K562 (cell line): ENCODE data around the gene IRF9. TPM values are rescaled to one million over a fixed set of nuclear protein-coding genes. Genes with fewer than 3 reads are reported as not detected.

ENCODE experiments used
- GTF2B ChIP-seq: IDR thresholded peaks from 2 replicates; pipeline ENCODE4 v1.6.1; 2011; ENCODE audit not compliant: insufficient read length; ENCODE audit errors: extremely low read depth
- NCOR1 ChIP-seq: fragments of 450-650 bp; IDR thresholded peaks from 2 replicates; pipeline ENCODE4 v1.6.1; 2016; ENCODE audit warnings: mild to moderate bottlenecking, moderate library complexity
- OTX1 ChIP-seq: fragments of 450-650 bp; formaldehyde crosslinking; IDR thresholded peaks from 2 replicates; pipeline ENCODE4 v1.4.0; 2022; ENCODE audit warnings: mild to moderate bottlenecking
- POLR2AphosphoS5 ChIP-seq: IDR thresholded peaks from 2 replicates; pipeline ENCODE4 v1.6.1; 2011; ENCODE audit warnings: mild to moderate bottlenecking, low read depth, low read length, moderate library complexity; ENCODE audit not compliant: control insufficient read depth, insufficient read depth
- RBM14 ChIP-seq: fragments of 200-400 bp; formaldehyde crosslinking; IDR thresholded peaks from 2 replicates; pipeline ENCODE4 v1.6.1; 2018; ENCODE audit warnings: low read depth, mild to moderate bottlenecking, low read length, moderate library complexity, borderline replicate concordance; ENCODE audit not compliant: insufficient read depth
- RFX5 ChIP-seq: IDR thresholded peaks from 2 replicates; pipeline ENCODE4 v1.6.1; 2011; ENCODE audit warnings: low read depth, mild to moderate bottlenecking, improper control_type of control experiment, low read length
- ZNF592 ChIP-seq: fragments of 450-650 bp; IDR thresholded peaks from 2 replicates; pipeline ENCODE4 v1.6.1; 2017; ENCODE audit warnings: antibody characterized with exemption, mild to moderate bottlenecking
- polyA plus RNA-seq, 8 experiments: library from polyadenylated mRNA; depleted of rRNA in 4 of 8; stranded (reverse) in 5 of 8; unstranded in 3 of 8; fragments of >200 nt; fragmentation: Nextera tagmentation in 2 of 8; fragmentation: Illumina TruSeq in 1 of 8; extraction: Ambion mirVana in 2 of 8; extraction: Trizol in 1 of 8; gene quantifications; 2 replicates each; pipeline versions ENCODE4 v1.2.1 to v1.2.3, GENCODE V29; 2011 to 2014; ENCODE audit warnings: inconsistent platforms in 1 of 8, missing spikeins in 1 of 8
- total RNA-seq, 7 experiments: library from RNA; depleted of rRNA in 6 of 7; stranded (reverse); fragments of >200 nt in 6 of 7; fragmentation: Illumina TruSeq in 2 of 7; extraction: Trizol in 2 of 7; gene quantifications; 2 replicates each; pipeline versions ENCODE4 v1.2.1 to v1.2.3, GENCODE V29; 2011 to 2021; ENCODE audit warnings: low replicate concordance in 1 of 7
- TF ChIP-seq, protein P1 (sequence below), 3 experiments: IDR thresholded peaks in 2 of 3; conservative IDR thresholded peaks in 1 of 3; 2 replicates each; pipeline ENCODE4 v1.5.1; 2011 to 2012; ENCODE audit warnings: low read length in 3 of 3, mild to moderate bottlenecking in 3 of 3, control low read depth in 2 of 3, improper control_type of control experiment in 1 of 3, inconsistent platforms in 1 of 3, low read depth in 1 of 3, mixed read lengths in 1 of 3, moderate library complexity in 1 of 3; ENCODE audit not compliant: insufficient read depth in 2 of 3
- TF ChIP-seq, protein P2 (sequence below): sonication (generic); formaldehyde crosslinking; IDR thresholded peaks from 2 replicates; pipeline ENCODE4 v1.4.0; 2020; ENCODE audit warnings: mild to moderate bottlenecking, missing genetic modification reagents
- TF ChIP-seq, protein P3 (sequence below): sonication (generic); formaldehyde crosslinking; IDR thresholded peaks from 2 replicates; pipeline ENCODE4 v1.8.1; 2023; ENCODE audit warnings: missing genetic modification reagents, mild to moderate bottlenecking, borderline replicate concordance

The IRF9 gene
- total and polyA plus RNA-seq, 9 of the 15 experiments (the other 6 are each of a cell fraction or from before 2014, with no cell fraction given), result 0.79 to 14.8 (median 6.1) TPM

DNA sequence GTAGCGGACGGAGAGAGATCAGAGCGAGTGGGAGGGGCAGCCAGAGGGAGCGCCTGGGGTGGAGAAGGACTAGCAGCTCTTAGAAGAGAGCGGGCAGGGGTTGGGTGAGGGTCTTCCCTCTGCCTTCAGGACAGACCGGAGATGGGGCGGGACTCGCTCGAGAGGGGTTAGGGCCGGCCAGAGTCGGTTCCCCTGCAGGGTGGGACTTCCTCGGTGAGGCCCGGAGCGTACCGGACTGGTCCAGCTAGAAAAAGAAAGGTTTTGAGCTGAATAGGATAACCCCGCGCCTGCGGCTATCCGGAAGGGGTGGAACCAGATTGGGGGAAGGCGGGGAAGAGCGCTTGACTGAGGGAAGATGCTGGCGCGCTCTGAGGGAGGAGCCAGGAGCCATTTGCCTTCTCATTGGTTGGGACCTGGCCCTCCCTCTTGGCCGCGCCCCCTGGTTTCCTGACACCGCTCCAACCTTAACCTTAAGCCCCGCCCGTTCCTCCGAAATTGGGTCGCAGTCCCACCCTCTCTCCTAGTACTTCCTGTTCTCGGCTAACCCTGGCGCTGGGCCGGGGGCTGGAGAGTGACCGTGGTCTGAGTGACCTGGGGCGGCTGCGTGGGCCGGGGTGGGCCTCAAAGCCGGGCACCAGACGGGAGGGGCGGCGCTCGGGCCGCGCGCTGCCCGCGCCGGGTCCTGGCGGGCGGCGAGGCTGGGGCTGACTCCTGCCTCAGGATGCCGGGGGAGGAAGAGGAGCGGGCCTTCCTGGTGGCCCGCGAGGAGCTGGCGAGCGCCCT lies 13.9 kb upstream of the IRF9 start, which contains the start of gene RNF31 (continued):
- TF ChIP-seq ZNF592 (no peak), RFX5 (no peak), NCOR1 (no peak), POLR2AphosphoS5 (no peak), OTX1 (CRISPR knock-in tag) (no peak), GTF2B (no peak), RBM14 (no peak)
- TF ChIP-seq, protein P1, sequence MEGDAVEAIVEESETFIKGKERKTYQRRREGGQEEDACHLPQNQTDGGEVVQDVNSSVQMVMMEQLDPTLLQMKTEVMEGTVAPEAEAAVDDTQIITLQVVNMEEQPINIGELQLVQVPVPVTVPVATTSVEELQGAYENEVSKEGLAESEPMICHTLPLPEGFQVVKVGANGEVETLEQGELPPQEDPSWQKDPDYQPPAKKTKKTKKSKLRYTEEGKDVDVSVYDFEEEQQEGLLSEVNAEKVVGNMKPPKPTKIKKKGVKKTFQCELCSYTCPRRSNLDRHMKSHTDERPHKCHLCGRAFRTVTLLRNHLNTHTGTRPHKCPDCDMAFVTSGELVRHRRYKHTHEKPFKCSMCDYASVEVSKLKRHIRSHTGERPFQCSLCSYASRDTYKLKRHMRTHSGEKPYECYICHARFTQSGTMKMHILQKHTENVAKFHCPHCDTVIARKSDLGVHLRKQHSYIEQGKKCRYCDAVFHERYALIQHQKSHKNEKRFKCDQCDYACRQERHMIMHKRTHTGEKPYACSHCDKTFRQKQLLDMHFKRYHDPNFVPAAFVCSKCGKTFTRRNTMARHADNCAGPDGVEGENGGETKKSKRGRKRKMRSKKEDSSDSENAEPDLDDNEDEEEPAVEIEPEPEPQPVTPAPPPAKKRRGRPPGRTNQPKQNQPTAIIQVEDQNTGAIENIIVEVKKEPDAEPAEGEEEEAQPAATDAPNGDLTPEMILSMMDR (IDR thresholded peaks at IDR 0.05 in 2 of 3, conservative IDR thresholded peaks at IDR 0.05 in 1 of 3; ENCODE audit: insufficient read depth in 2 of 3, low read depth in 1 of 3, low read length in 3 of 3), result no peak
- TF ChIP-seq, protein P2, sequence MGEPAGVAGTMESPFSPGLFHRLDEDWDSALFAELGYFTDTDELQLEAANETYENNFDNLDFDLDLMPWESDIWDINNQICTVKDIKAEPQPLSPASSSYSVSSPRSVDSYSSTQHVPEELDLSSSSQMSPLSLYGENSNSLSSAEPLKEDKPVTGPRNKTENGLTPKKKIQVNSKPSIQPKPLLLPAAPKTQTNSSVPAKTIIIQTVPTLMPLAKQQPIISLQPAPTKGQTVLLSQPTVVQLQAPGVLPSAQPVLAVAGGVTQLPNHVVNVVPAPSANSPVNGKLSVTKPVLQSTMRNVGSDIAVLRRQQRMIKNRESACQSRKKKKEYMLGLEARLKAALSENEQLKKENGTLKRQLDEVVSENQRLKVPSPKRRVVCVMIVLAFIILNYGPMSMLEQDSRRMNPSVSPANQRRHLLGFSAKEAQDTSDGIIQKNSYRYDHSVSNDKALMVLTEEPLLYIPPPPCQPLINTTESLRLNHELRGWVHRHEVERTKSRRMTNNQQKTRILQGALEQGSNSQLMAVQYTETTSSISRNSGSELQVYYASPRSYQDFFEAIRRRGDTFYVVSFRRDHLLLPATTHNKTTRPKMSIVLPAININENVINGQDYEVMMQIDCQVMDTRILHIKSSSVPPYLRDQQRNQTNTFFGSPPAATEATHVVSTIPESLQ (CRISPR knock-in tag), result no peak
- TF ChIP-seq, protein P3, sequence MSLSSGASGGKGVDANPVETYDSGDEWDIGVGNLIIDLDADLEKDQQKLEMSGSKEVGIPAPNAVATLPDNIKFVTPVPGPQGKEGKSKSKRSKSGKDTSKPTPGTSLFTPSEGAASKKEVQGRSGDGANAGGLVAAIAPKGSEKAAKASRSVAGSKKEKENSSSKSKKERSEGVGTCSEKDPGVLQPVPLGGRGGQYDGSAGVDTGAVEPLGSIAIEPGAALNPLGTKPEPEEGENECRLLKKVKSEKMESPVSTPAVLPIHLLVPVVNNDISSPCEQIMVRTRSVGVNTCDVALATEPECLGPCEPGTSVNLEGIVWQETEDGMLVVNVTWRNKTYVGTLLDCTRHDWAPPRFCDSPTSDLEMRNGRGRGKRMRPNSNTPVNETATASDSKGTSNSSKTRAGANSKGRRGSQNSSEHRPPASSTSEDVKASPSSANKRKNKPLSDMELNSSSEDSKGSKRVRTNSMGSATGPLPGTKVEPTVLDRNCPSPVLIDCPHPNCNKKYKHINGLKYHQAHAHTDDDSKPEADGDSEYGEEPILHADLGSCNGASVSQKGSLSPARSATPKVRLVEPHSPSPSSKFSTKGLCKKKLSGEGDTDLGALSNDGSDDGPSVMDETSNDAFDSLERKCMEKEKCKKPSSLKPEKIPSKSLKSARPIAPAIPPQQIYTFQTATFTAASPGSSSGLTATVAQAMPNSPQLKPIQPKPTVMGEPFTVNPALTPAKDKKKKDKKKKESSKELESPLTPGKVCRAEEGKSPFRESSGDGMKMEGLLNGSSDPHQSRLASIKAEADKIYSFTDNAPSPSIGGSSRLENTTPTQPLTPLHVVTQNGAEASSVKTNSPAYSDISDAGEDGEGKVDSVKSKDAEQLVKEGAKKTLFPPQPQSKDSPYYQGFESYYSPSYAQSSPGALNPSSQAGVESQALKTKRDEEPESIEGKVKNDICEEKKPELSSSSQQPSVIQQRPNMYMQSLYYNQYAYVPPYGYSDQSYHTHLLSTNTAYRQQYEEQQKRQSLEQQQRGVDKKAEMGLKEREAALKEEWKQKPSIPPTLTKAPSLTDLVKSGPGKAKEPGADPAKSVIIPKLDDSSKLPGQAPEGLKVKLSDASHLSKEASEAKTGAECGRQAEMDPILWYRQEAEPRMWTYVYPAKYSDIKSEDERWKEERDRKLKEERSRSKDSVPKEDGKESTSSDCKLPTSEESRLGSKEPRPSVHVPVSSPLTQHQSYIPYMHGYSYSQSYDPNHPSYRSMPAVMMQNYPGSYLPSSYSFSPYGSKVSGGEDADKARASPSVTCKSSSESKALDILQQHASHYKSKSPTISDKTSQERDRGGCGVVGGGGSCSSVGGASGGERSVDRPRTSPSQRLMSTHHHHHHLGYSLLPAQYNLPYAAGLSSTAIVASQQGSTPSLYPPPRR (CRISPR knock-in tag), result no peak
